Nephron progenitor cell (in vitro differentiated cells): ENCODE data around the gene C11orf68.

Source experiments
- DNase-seq: peaks from one replicate; pipeline ENCODE4 v3.0.0; 2021
- H3K27ac Mint-ChIP-seq: 2 replicates; pipeline ENCODE4 v1.8.0; 2021; ENCODE audit warnings: mild to moderate bottlenecking, moderate library complexity, mixed read lengths
- H3K27me3 Mint-ChIP-seq: 2 replicates; pipeline ENCODE4 v1.8.0; 2021; ENCODE audit warnings: mild to moderate bottlenecking, low read depth, mixed read lengths; ENCODE audit not compliant: poor library complexity
- H3K36me3 Mint-ChIP-seq: 2 replicates; pipeline ENCODE4 v1.8.0; 2021; ENCODE audit warnings: low read depth, mixed read lengths
- H3K4me1 Mint-ChIP-seq: 2 replicates; pipeline ENCODE4 v1.8.0; 2021; ENCODE audit warnings: mixed read lengths
- H3K4me3 Mint-ChIP-seq: 2 replicates; pipeline ENCODE4 v1.8.0; 2021; ENCODE audit warnings: mild to moderate bottlenecking, moderate library complexity, mixed read lengths
- H3K9me3 Mint-ChIP-seq: 2 replicates; pipeline ENCODE4 v1.8.0; 2021; ENCODE audit warnings: mild to moderate bottlenecking, moderate library complexity, mixed read lengths
- TF ChIP-seq, protein P1 (sequence below): fragments of 200-600 bp; sonication (generic); IDR thresholded peaks from 2 replicates; pipeline ENCODE4 v1.5.0; 2021; ENCODE audit warnings: antibody characterized with exemption

C11orf68 gene

DNA sequence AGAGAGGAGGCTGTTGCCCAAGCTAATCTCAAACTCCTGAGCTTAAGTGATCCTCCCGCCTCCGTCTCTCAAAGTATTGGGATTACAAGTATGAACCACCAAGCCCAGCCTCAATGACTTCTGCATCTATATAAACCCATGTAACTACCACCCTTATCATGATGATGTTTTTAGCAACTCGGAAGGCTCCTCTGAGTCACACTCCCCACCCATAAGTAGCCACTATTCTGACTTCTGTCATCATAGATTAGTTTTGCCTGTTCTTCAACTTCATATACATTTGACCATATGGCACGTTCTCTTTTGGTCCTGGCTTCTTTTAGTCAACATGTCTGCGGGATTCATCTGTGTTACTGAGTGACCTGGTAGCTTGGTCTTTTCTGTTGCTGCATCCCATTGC, 12.3 kb downstream of the C11orf68 start:
- H3K27me3 Mint-ChIP-seq: peaks cover 83% of the 10 kb centered on the region
- no peak for DNase-seq
- TF ChIP-seq, protein P1, sequence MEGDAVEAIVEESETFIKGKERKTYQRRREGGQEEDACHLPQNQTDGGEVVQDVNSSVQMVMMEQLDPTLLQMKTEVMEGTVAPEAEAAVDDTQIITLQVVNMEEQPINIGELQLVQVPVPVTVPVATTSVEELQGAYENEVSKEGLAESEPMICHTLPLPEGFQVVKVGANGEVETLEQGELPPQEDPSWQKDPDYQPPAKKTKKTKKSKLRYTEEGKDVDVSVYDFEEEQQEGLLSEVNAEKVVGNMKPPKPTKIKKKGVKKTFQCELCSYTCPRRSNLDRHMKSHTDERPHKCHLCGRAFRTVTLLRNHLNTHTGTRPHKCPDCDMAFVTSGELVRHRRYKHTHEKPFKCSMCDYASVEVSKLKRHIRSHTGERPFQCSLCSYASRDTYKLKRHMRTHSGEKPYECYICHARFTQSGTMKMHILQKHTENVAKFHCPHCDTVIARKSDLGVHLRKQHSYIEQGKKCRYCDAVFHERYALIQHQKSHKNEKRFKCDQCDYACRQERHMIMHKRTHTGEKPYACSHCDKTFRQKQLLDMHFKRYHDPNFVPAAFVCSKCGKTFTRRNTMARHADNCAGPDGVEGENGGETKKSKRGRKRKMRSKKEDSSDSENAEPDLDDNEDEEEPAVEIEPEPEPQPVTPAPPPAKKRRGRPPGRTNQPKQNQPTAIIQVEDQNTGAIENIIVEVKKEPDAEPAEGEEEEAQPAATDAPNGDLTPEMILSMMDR: no peak
- no peaks in the 10 kb centered on the region for H3K36me3 Mint-ChIP-seq
- H3K27ac Mint-ChIP-seq: no peak overlapping the region
- H3K4me1 Mint-ChIP-seq: peaks cover 29% of the 10 kb centered on the region
- no peaks in the 10 kb centered on the region for H3K9me3 Mint-ChIP-seq
- H3K4me3 Mint-ChIP-seq: no peak overlapping the region

DNA sequence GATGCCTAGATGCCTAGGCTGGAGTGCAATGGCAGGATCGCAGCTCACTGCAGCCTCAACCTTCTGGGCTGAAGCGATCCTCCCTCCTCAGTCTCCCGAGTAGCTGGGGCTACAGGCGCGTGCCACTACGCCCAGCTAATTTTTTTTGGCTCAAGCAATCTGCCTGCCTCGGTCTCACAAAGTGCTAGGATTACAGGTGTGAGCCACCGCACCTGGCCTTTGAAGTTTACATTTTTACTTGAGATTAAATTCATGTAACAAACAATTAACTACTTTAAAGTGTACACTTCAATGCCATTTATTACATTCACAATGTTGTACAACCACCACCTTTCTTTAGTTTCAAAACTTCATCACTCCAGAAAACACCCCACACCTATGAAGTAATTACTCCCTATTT, 15.1 kb downstream of the C11orf68 start:
- TF ChIP-seq, protein P1: no peak
- H3K4me3 Mint-ChIP-seq: no peak overlapping the region
- peaks cover 24% of the 10 kb centered on the region for H3K4me1 Mint-ChIP-seq
- peaks cover 2% of the 10 kb centered on the region for H3K9me3 Mint-ChIP-seq
- peaks cover 94% of the 10 kb centered on the region for H3K27me3 Mint-ChIP-seq
- DNase-seq: no peak
- H3K27ac Mint-ChIP-seq: no peak overlapping the region
- H3K36me3 Mint-ChIP-seq: no peaks in the 10 kb centered on the region

DNA sequence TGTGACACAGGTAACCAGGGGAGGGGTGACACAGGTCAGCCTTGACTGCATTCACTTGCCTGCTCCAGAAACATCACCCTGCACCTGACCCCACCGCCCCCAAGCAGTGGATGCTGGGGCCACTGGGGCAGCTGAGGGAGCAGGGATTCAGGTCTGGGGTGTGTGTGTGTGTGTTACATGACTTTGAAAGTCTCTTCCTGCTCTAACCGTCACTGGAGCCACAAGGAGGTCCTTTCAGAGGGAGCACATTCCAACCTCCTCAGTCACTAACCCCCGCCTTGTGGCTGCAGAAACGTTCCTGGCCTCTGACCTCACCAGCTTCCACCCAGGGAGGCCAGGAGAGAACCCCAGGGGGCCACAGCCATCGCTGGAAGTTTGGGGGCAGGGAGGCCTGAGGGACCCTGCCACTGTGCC, 15.8 kb downstream of the C11orf68 start:
- Mint-ChIP-seq H3K36me3 (no peaks in the 10 kb centered on the region), H3K4me1 (peaks cover 25% of the 10 kb centered on the region), H3K27me3 (peaks cover 94% of the 10 kb centered on the region), H3K9me3 (peaks cover 4% of the 10 kb centered on the region), H3K27ac (no peak overlapping the region), H3K4me3 (no peak overlapping the region)
- TF ChIP-seq, protein P1: no peak
- no peak for DNase-seq

DNA sequence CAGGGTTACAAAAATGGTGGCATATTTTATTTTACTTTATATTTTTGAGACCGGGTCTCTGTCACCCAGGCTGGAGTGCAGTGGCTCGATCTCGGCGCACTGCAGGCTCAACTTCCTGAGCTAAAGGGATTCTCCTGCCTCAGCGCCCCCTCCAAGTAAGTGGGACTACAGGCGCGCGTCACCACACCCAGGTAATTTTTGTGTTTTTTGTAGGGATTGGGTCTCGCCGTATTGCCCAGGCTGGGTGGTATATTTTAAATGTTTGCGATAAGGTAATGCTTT, 18.0 kb downstream of the C11orf68 start:
- TF ChIP-seq, protein P1: no peak

GRCh38 chr11:65900125-65900898, 18.6 kb downstream of the C11orf68 start, which contains the start of gene FOSL1:
TSS of gene FOSL1 (minus strand) at chr11:65900388. CDS start at chr11:65900339, 49 bp downstream.
- Mint-ChIP-seq H3K4me1 (peaks cover 25% of the 10 kb centered on the region), H3K27me3 (peaks cover 97% of the 10 kb centered on the region), H3K4me3 (peak within 1 kb of the TSS; percentile 66), H3K27ac (no peak within 1 kb of the TSS), H3K36me3 (no peaks in the 10 kb centered on the region), H3K9me3 (peaks cover 4% of the 10 kb centered on the region)
- TF ChIP-seq, protein P1: no peak
- DNase-seq: peak; percentile 74

More for the DNA sequence above, 18.0 kb downstream of the C11orf68 start:
- peaks cover 4% of the 10 kb centered on the region for H3K9me3 Mint-ChIP-seq
- H3K4me1 Mint-ChIP-seq: peaks cover 25% of the 10 kb centered on the region
- H3K36me3 Mint-ChIP-seq: no peaks in the 10 kb centered on the region
- H3K4me3 Mint-ChIP-seq: peak overlapping the region; percentile 62
- H3K27ac Mint-ChIP-seq: no peak overlapping the region
- H3K27me3 Mint-ChIP-seq: peaks cover 95% of the 10 kb centered on the region
- no peak for DNase-seq
